KBM-7 (cell line): ENCODE data around the gene B3GNT2.
"Not testable (repeated sequence)": the region's sequence is repeated elsewhere in the genome, so short reads cannot be mapped to it uniquely, and the experiment has no call there.

Source experiments
- DNase-seq: peaks from one replicate; pipeline ENCODE4 v3.0.0-alpha.2; 2015
- in situ Hi-C: fragments of 300-500 bp; cut with MboI; formaldehyde crosslinking; loops from 2 replicates; pipeline ENCODE4 v1.14.3; 2020; ENCODE audit warnings: low sequenced_read_pairs, low pct_unique_long_range_greater_than_20kb, mixed read lengths

The B3GNT2 gene

DNA sequence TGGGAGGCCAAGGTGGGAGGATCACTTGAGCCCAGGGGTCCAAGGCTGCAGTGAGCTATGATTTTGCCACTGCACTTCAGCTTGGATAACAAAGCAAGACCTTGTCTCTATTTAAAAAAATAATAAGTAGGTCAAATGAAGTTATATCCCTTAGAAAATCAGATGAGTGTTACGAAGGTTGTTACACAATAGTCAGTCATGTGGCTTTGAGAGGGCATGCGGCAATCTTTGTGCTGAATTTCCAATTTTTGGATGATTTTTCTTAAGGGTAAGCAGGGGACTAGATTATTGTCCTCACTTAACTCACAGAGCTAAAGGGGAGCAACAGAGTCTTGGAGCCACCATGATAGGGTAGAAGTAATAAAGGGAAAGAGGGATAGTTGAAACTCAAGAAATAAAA lies 71.8 kb downstream of the B3GNT2 start:
- in situ Hi-C loops: no loop called here
- no peak for DNase-seq

GRCh38 chr2:62268681-62269188 lies 72.8 kb downstream of the B3GNT2 start:
- DNase-seq, in situ Hi-C loops: not testable (repeated sequence)

- DNase-seq: peak; percentile 32
- in situ Hi-C loops: no loop called here
Measured at GRCh38 chr2:62270728-62271127, 74.8 kb downstream of the B3GNT2 start.
